K562 (cell line): ENCODE data around the gene LTBP2. TPM values are rescaled to one million over a fixed set of nuclear protein-coding genes. Genes with fewer than 3 reads are reported as not detected.

Experiments used
- ADNP ChIP-seq: fragments of 200-800 bp; sonication (Bioruptor generic); IDR thresholded peaks from 2 replicates; pipeline ENCODE4 v1.6.1; 2016; ENCODE audit warnings: missing genetic modification characterization, missing compliant biosample characterization
- DIDO1 ChIP-seq: fragments of 450-650 bp; IDR thresholded peaks from 2 replicates; pipeline ENCODE4 v1.6.1; 2016; ENCODE audit warnings: low read depth, missing biosample characterization, missing genetic modification characterization
- ELK3 ChIP-seq: fragments of 450-650 bp; formaldehyde crosslinking; IDR thresholded peaks from 2 replicates; pipeline ENCODE4 v1.4.0; 2020; ENCODE audit warnings: mild to moderate bottlenecking
- ETV5 ChIP-seq: sonication (generic); formaldehyde crosslinking; IDR thresholded peaks from 2 replicates; pipeline ENCODE4 v1.4.0; 2020; ENCODE audit warnings: low read depth, mild to moderate bottlenecking, missing genetic modification reagents
- FOXA3 ChIP-seq, 2 experiments: fragments of 450-650 bp in 1 of 2; sonication (generic) in 1 of 2; formaldehyde crosslinking; IDR thresholded peaks in 1 of 2; conservative IDR thresholded peaks in 1 of 2; 2 replicates each; pipeline versions ENCODE4 v1.4.0 to v1.8.0; 2020 to 2022; ENCODE audit warnings: mild to moderate bottlenecking in 2 of 2, missing genetic modification reagents in 1 of 2
- IRF2 ChIP-seq: sonication (generic); formaldehyde crosslinking; IDR thresholded peaks from 2 replicates; pipeline ENCODE4 v1.8.1; 2022; ENCODE audit warnings: mild to moderate bottlenecking, missing genetic modification reagents
- PBX2 ChIP-seq, 2 experiments: IDR thresholded peaks in 1 of 2; conservative IDR thresholded peaks in 1 of 2; 2 replicates each; pipeline ENCODE4 v1.6.1; 2016; ENCODE audit warnings: low read depth in 2 of 2, mild to moderate bottlenecking in 1 of 2, missing compliant biosample characterization in 1 of 2, missing genetic modification characterization in 1 of 2, moderate library complexity in 1 of 2
- TSC22D4 ChIP-seq: fragments of 450-650 bp; IDR thresholded peaks from 2 replicates; pipeline ENCODE4 v1.6.1; 2016; ENCODE audit warnings: missing genetic modification characterization, missing biosample characterization, control low read depth
- ZNF318 ChIP-seq, 2 experiments: fragments of 450-650 bp; IDR thresholded peaks; 2 replicates each; pipeline ENCODE4 v1.6.1; 2016; ENCODE audit warnings: mild to moderate bottlenecking in 2 of 2, borderline replicate concordance in 1 of 2, low read depth in 1 of 2, moderate library complexity in 1 of 2
- ZNF512 ChIP-seq: IDR thresholded peaks from 2 replicates; pipeline ENCODE4 v1.6.1; 2016; ENCODE audit warnings: missing genetic modification characterization, missing compliant biosample characterization
- polyA plus RNA-seq, 8 experiments: library from polyadenylated mRNA; depleted of rRNA in 4 of 8; stranded (reverse) in 5 of 8; unstranded in 3 of 8; fragments of >200 nt; fragmentation: Nextera tagmentation in 2 of 8; fragmentation: Illumina TruSeq in 1 of 8; extraction: Ambion mirVana in 2 of 8; extraction: Trizol in 1 of 8; gene quantifications; 2 replicates each; pipeline versions ENCODE4 v1.2.1 to v1.2.3, GENCODE V29; 2011 to 2014; ENCODE audit warnings: inconsistent platforms in 1 of 8, missing spikeins in 1 of 8
- total RNA-seq, 7 experiments: library from RNA; depleted of rRNA in 6 of 7; stranded (reverse); fragments of >200 nt in 6 of 7; fragmentation: Illumina TruSeq in 2 of 7; extraction: Trizol in 2 of 7; gene quantifications; 2 replicates each; pipeline versions ENCODE4 v1.2.1 to v1.2.3, GENCODE V29; 2011 to 2021; ENCODE audit warnings: low replicate concordance in 1 of 7

LTBP2 gene
- total and polyA plus RNA-seq, 9 of the 15 experiments (the other 6 are each of a cell fraction or from before 2014, with no cell fraction given): under 0.01 to 0.18 (median 0.03) TPM; not detected in 3

- no peak for TF ChIP-seq ZNF318 (IDR thresholded peaks at IDR 0.05; ENCODE audit: borderline replicate concordance in 1 of 2, low read depth in 1 of 2)
- no peak for TF ChIP-seq FOXA3 (CRISPR knock-in tag; conservative IDR thresholded peaks at IDR 0.05 in 1 of 2, IDR thresholded peaks at IDR 0.05 in 1 of 2)
- no peak for TF ChIP-seq TSC22D4 (tag)
- no peak for TF ChIP-seq ETV5 (CRISPR knock-in tag)
- no peak for TF ChIP-seq ELK3 (CRISPR knock-in tag)
- TF ChIP-seq DIDO1 (tag): no peak
- TF ChIP-seq ADNP (tag): no peak
- no peak for TF ChIP-seq PBX2 (CRISPR knock-in tag; IDR thresholded peaks at IDR 0.05; ENCODE audit: low read depth)
- no peak for TF ChIP-seq PBX2 (tag; conservative IDR thresholded peaks at IDR 0.05; ENCODE audit: low read depth)
- no peak for TF ChIP-seq ZNF512 (tag)
- TF ChIP-seq IRF2: no peak
Measured at GRCh38 chr14:74493343-74494261, 118.4 kb downstream of the LTBP2 start, which contains the start of gene ISCA2 (continued).
